Ovary (tissue), 3 donors: ENCODE results near the gene ANOS1.

Experiments used
- CTCF ChIP-seq, 3 donors: fragments of 450-650 bp in 2 of 3; fragments of 200-600 bp in 1 of 3; IDR thresholded peaks; one replicate each; pipeline versions ENCODE4 v1.5.1 to v1.8.0; 2016 to 2022; ENCODE audit warnings: antibody characterized with exemption in 3 of 3, mild to moderate bottlenecking in 1 of 3
- POLR2A ChIP-seq: fragments of 450-650 bp; IDR thresholded peaks from one replicate; pipeline ENCODE4 v1.6.1; 2017; ENCODE audit warnings: antibody characterized with exemption, mild to moderate bottlenecking, moderate library complexity
- donor health status: DM: no; HTN: no; CAD: no.

- TF ChIP-seq POLR2A (no peak), CTCF (IDR thresholded peaks at IDR 0.05) (no peak)
Observed at GRCh38 chrX:8520791-8521190, 211.1 kb downstream of the ANOS1 start.
